ENCODE measurements around the gene L2HGDH. TPM values are rescaled to one million over a fixed set of nuclear protein-coding genes. Genes with fewer than 3 reads are reported as not detected.

Gene L2HGDH
- total RNA-seq, 1 experiment from 2014 or later, result 24.0 TPM

DNA sequence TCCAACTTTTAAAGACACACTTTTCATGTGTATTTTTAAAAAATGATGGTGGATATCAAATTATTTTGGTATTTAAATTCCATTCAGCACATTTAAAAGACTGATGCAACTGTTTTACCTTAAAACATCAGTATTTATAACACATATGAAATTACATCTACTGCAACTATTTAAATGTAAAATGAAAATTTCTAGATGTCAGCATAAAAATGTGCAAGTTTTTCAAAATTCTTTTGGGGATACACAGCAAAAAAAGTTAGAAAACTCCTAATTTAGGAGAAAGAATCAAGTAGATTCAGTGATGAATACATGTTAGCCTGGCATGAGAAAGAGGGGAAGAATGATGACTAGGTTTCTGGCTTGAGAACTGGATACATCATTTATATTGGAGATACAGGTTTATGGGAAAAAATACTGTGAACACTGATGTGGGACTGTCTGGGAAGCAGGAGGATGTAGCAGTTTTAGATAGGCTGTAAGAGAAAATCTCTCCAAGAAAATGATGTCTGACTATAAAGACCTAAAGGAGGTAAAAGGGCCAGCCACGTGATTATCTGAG lies 89.9 kb downstream of the L2HGDH start (continued):
- TF ChIP-seq, protein P1, sequence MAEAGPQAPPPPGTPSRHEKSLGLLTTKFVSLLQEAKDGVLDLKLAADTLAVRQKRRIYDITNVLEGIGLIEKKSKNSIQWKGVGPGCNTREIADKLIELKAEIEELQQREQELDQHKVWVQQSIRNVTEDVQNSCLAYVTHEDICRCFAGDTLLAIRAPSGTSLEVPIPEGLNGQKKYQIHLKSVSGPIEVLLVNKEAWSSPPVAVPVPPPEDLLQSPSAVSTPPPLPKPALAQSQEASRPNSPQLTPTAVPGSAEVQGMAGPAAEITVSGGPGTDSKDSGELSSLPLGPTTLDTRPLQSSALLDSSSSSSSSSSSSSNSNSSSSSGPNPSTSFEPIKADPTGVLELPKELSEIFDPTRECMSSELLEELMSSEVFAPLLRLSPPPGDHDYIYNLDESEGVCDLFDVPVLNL (CRISPR knock-in tag; IDR thresholded peaks at IDR 0.05; ENCODE audit: borderline replicate concordance, low read depth), result no peak
- TF ChIP-seq CREM (CRISPR knock-in tag; IDR thresholded peaks at IDR 0.05), result no peak
- no peak for TF ChIP-seq SMAD4 (CRISPR knock-in tag; IDR thresholded peaks at IDR 0.05)
- no peak for TF ChIP-seq CBFB (CRISPR knock-in tag; IDR thresholded peaks at IDR 0.05; ENCODE audit: low read depth)
- no peak for TF ChIP-seq ZNF121 (CRISPR knock-in tag; IDR thresholded peaks at IDR 0.05)
- no peak for TF ChIP-seq MXD4 (CRISPR knock-in tag; IDR thresholded peaks at IDR 0.05; ENCODE audit: borderline replicate concordance)
- TF ChIP-seq, protein P2, sequence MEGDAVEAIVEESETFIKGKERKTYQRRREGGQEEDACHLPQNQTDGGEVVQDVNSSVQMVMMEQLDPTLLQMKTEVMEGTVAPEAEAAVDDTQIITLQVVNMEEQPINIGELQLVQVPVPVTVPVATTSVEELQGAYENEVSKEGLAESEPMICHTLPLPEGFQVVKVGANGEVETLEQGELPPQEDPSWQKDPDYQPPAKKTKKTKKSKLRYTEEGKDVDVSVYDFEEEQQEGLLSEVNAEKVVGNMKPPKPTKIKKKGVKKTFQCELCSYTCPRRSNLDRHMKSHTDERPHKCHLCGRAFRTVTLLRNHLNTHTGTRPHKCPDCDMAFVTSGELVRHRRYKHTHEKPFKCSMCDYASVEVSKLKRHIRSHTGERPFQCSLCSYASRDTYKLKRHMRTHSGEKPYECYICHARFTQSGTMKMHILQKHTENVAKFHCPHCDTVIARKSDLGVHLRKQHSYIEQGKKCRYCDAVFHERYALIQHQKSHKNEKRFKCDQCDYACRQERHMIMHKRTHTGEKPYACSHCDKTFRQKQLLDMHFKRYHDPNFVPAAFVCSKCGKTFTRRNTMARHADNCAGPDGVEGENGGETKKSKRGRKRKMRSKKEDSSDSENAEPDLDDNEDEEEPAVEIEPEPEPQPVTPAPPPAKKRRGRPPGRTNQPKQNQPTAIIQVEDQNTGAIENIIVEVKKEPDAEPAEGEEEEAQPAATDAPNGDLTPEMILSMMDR (IDR thresholded peaks at IDR 0.05), result no peak
- no peak for TF ChIP-seq ELF4 (CRISPR knock-in tag; IDR thresholded peaks at IDR 0.05; ENCODE audit: low read depth)
- TF ChIP-seq ESRRA (CRISPR knock-in tag; IDR thresholded peaks at IDR 0.05; ENCODE audit: borderline replicate concordance), result no peak
- TF ChIP-seq, protein P3, sequence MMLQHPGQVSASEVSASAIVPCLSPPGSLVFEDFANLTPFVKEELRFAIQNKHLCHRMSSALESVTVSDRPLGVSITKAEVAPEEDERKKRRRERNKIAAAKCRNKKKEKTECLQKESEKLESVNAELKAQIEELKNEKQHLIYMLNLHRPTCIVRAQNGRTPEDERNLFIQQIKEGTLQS (CRISPR knock-in tag; conservative IDR thresholded peaks at IDR 0.05), result no peak
- no peak for TF ChIP-seq SMAD3 (CRISPR knock-in tag; IDR thresholded peaks at IDR 0.05; ENCODE audit: borderline replicate concordance)
- TF ChIP-seq FOXP1 (CRISPR knock-in tag; IDR thresholded peaks at IDR 0.05; ENCODE audit: borderline replicate concordance), result no peak

GRCh38 chr14:50218501-50218900 lies 93.5 kb downstream of the L2HGDH start:
- no peaks in the 10 kb centered on the region for H3K36me3 Mint-ChIP-seq
- CTCF ChIA-PET, result no interaction called here
- peaks cover 14% of the 10 kb centered on the region for H3K4me1 Mint-ChIP-seq
- H3K4me3 Mint-ChIP-seq, result no peak overlapping the region
- H3K27ac Mint-ChIP-seq, result no peak overlapping the region
- ATAC-seq, result no peak
- POLR2A ChIA-PET, result no interaction called here
- DNase-seq (ENCODE audit: low spot score), result no peak
- no peaks in the 10 kb centered on the region for H3K27me3 Mint-ChIP-seq (ENCODE audit: low read depth)
- no peaks in the 10 kb centered on the region for H3K9me3 Mint-ChIP-seq
- TF ChIP-seq, protein P4, sequence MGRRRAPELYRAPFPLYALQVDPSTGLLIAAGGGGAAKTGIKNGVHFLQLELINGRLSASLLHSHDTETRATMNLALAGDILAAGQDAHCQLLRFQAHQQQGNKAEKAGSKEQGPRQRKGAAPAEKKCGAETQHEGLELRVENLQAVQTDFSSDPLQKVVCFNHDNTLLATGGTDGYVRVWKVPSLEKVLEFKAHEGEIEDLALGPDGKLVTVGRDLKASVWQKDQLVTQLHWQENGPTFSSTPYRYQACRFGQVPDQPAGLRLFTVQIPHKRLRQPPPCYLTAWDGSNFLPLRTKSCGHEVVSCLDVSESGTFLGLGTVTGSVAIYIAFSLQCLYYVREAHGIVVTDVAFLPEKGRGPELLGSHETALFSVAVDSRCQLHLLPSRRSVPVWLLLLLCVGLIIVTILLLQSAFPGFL (CRISPR knock-in tag; IDR thresholded peaks at IDR 0.05; ENCODE audit: borderline replicate concordance), result no peak
- TF ChIP-seq SOX15 (CRISPR knock-in tag; IDR thresholded peaks at IDR 0.05), result no peak
- no peak for TF ChIP-seq RELA (CRISPR knock-in tag; IDR thresholded peaks at IDR 0.05; ENCODE audit: borderline replicate concordance)
- no peak for TF ChIP-seq KAT7 (CRISPR knock-in tag; IDR thresholded peaks at IDR 0.05; ENCODE audit: borderline replicate concordance)
- TF ChIP-seq ATF6 (CRISPR knock-in tag; IDR thresholded peaks at IDR 0.05), result no peak
- TF ChIP-seq FOXK1 (CRISPR knock-in tag; IDR thresholded peaks at IDR 0.05), result no peak
- TF ChIP-seq FOXJ3 (CRISPR knock-in tag; IDR thresholded peaks at IDR 0.05; ENCODE audit: borderline replicate concordance), result no peak
- no peak for TF ChIP-seq USF1 (CRISPR knock-in tag; IDR thresholded peaks at IDR 0.05)
- TF ChIP-seq NFE2L1 (CRISPR knock-in tag; IDR thresholded peaks at IDR 0.05), result no peak
- TF ChIP-seq, protein P5, sequence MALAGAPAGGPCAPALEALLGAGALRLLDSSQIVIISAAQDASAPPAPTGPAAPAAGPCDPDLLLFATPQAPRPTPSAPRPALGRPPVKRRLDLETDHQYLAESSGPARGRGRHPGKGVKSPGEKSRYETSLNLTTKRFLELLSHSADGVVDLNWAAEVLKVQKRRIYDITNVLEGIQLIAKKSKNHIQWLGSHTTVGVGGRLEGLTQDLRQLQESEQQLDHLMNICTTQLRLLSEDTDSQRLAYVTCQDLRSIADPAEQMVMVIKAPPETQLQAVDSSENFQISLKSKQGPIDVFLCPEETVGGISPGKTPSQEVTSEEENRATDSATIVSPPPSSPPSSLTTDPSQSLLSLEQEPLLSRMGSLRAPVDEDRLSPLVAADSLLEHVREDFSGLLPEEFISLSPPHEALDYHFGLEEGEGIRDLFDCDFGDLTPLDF (CRISPR knock-in tag; IDR thresholded peaks at IDR 0.05), result no peak
- TF ChIP-seq, protein P6, sequence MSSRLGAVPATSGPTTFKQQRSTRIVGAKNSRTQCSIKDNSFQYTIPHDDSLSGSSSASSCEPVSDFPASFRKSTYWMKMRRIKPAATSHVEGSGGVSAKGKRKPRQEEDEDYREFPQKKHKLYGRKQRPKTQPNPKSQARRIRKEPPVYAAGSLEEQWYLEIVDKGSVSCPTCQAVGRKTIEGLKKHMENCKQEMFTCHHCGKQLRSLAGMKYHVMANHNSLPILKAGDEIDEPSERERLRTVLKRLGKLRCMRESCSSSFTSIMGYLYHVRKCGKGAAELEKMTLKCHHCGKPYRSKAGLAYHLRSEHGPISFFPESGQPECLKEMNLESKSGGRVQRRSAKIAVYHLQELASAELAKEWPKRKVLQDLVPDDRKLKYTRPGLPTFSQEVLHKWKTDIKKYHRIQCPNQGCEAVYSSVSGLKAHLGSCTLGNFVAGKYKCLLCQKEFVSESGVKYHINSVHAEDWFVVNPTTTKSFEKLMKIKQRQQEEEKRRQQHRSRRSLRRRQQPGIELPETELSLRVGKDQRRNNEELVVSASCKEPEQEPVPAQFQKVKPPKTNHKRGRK (CRISPR knock-in tag; IDR thresholded peaks at IDR 0.05; ENCODE audit: borderline replicate concordance), result no peak
- no peak for TF ChIP-seq ZNF121 (CRISPR knock-in tag; IDR thresholded peaks at IDR 0.05)
- no peak for TF ChIP-seq ZNF423 (CRISPR knock-in tag; IDR thresholded peaks at IDR 0.05)
- no peak for TF ChIP-seq ZNF232 (CRISPR knock-in tag; IDR thresholded peaks at IDR 0.05)
- no peak for TF ChIP-seq ZNF263 (CRISPR knock-in tag; IDR thresholded peaks at IDR 0.05; ENCODE audit: low read depth)
- TF ChIP-seq SMAD3 (CRISPR knock-in tag; IDR thresholded peaks at IDR 0.05; ENCODE audit: borderline replicate concordance), result no peak
- TF ChIP-seq FOXP1 (CRISPR knock-in tag; IDR thresholded peaks at IDR 0.05; ENCODE audit: borderline replicate concordance), result no peak

All from WTC11 (cell line).